ENCODE data around the gene MKLN1. TPM values are rescaled to one million over a fixed set of nuclear protein-coding genes. Genes with fewer than 3 reads are reported as not detected.

Gene MKLN1
- total RNA-seq, 2 experiments from 2014 or later = 33.0 to 33.8 TPM

GRCh38 chr7:131538071-131538812, 210.6 kb downstream of the MKLN1 start:
- ChIA-PET CTCF (interaction anchor here (3.1 kb wide), 1 partner anchor 10 kb away, joined by 12 read pairs; no protein-coding TSS in a partner anchor), POLR2A (no interaction called here)
- H3K9me3 Mint-ChIP-seq = no peaks in the 10 kb centered on the region
- no peak overlapping the region for H3K27ac Mint-ChIP-seq
- no peaks in the 10 kb centered on the region for H3K36me3 Mint-ChIP-seq
- H3K4me3 Mint-ChIP-seq = no peak overlapping the region
- DNase-seq = no peak
- intact Hi-C loops (cut with micrococcal nuclease) = no loop called here
- H3K4me1 Mint-ChIP-seq (ENCODE audit: low read depth) = no peaks in the 10 kb centered on the region
- no peaks in the 10 kb centered on the region for H3K27me3 Mint-ChIP-seq

- Mint-ChIP-seq H3K9me3 (no peaks in the 10 kb centered on the region), H3K4me1 (ENCODE audit: low read depth) (no peaks in the 10 kb centered on the region), H3K4me3 (no peak overlapping the region), H3K36me3 (no peaks in the 10 kb centered on the region), H3K27ac (no peak overlapping the region), H3K27me3 (no peaks in the 10 kb centered on the region)
- intact Hi-C loops (cut with micrococcal nuclease) = no loop called here
- POLR2A ChIA-PET = no interaction called here
- DNase-seq = no peak
- CTCF ChIA-PET = interaction anchor here (0.6 to 3.1 kb wide), 2 partner anchors 9 to 24 kb away, joined by 3 to 12 read pairs; no protein-coding TSS in a partner anchor
Measured at GRCh38 chr7:131538813-131539179, 211.1 kb downstream of the MKLN1 start.

- H3K27ac Mint-ChIP-seq = no peak overlapping the region
- H3K4me1 Mint-ChIP-seq (ENCODE audit: low read depth) = no peaks in the 10 kb centered on the region
- CTCF ChIA-PET = no interaction called here
- H3K4me3 Mint-ChIP-seq = no peak overlapping the region
- intact Hi-C loops (cut with micrococcal nuclease) = no loop called here
- no peaks in the 10 kb centered on the region for H3K27me3 Mint-ChIP-seq
- no peaks in the 10 kb centered on the region for H3K9me3 Mint-ChIP-seq
- POLR2A ChIA-PET = no interaction called here
- no peak for DNase-seq
- H3K36me3 Mint-ChIP-seq = no peaks in the 10 kb centered on the region
Measured at GRCh38 chr7:131540491-131541162, 213.0 kb downstream of the MKLN1 start.

GRCh38 chr7:131543298-131543697, 215.6 kb downstream of the MKLN1 start:
- POLR2A ChIA-PET = no interaction called here
- H3K27me3 Mint-ChIP-seq = no peaks in the 10 kb centered on the region
- H3K9me3 Mint-ChIP-seq = no peaks in the 10 kb centered on the region
- CTCF ChIA-PET = interaction anchor here (0.6 to 5.6 kb wide), 2 partner anchors 31 to 54 kb away, joined by 3 to 24 read pairs; no protein-coding TSS in a partner anchor
- no peak for DNase-seq
- H3K4me1 Mint-ChIP-seq (ENCODE audit: low read depth) = no peaks in the 10 kb centered on the region
- no peak overlapping the region for H3K27ac Mint-ChIP-seq
- no peak overlapping the region for H3K4me3 Mint-ChIP-seq
- intact Hi-C loops (cut with micrococcal nuclease) = no loop called here
- H3K36me3 Mint-ChIP-seq = no peaks in the 10 kb centered on the region

GRCh38 chr7:131544021-131544420, 216.3 kb downstream of the MKLN1 start:
- Mint-ChIP-seq H3K4me3 (no peak overlapping the region), H3K4me1 (ENCODE audit: low read depth) (no peaks in the 10 kb centered on the region), H3K27ac (no peak overlapping the region), H3K36me3 (no peaks in the 10 kb centered on the region), H3K9me3 (no peaks in the 10 kb centered on the region), H3K27me3 (no peaks in the 10 kb centered on the region)
- no peak for DNase-seq
- ChIA-PET POLR2A (no interaction called here), CTCF (interaction anchor here (0.5 to 5.6 kb wide), 4 partner anchors 32 to 932 kb away, joined by 3 to 24 read pairs (median 3); no protein-coding TSS in a partner anchor)
- intact Hi-C loops (cut with micrococcal nuclease) = loop anchor here (2.0 kb wide), 1 partner anchor 111 kb away; no protein-coding TSS in a partner anchor

- intact Hi-C loops (cut with micrococcal nuclease) = loop anchor here (2.0 to 5.0 kb wide), 2 partner anchors 37 to 110 kb away; no protein-coding TSS in a partner anchor
- Mint-ChIP-seq H3K27ac (no peak overlapping the region), H3K36me3 (no peaks in the 10 kb centered on the region), H3K4me1 (ENCODE audit: low read depth) (no peaks in the 10 kb centered on the region), H3K27me3 (no peaks in the 10 kb centered on the region), H3K9me3 (no peaks in the 10 kb centered on the region), H3K4me3 (no peak overlapping the region)
- POLR2A ChIA-PET = no interaction called here
- DNase-seq = peak; percentile 20
- CTCF ChIA-PET = interaction anchor here (0.5 to 5.6 kb wide), 6 partner anchors 12 to 932 kb away, joined by 3 to 24 read pairs (median 6); partner anchors contain the start of gene PODXL
Measured at GRCh38 chr7:131544449-131545301, 217.0 kb downstream of the MKLN1 start.

GRCh38 chr7:131546126-131546525, 218.4 kb downstream of the MKLN1 start:
- H3K9me3 Mint-ChIP-seq = no peaks in the 10 kb centered on the region
- H3K36me3 Mint-ChIP-seq = no peaks in the 10 kb centered on the region

More at GRCh38 chr7:131546126-131546525, 218.4 kb downstream of the MKLN1 start:
- no peak overlapping the region for H3K27ac Mint-ChIP-seq
- H3K4me1 Mint-ChIP-seq (ENCODE audit: low read depth) = no peaks in the 10 kb centered on the region
- peaks cover 1% of the 10 kb centered on the region for H3K27me3 Mint-ChIP-seq
- ChIA-PET POLR2A (no interaction called here), CTCF (interaction anchor here (0.9 to 5.6 kb wide), 11 partner anchors 8 to 117 kb away, joined by 3 to 24 read pairs (median 6); partner anchors contain the start of gene PODXL)
- no peak overlapping the region for H3K4me3 Mint-ChIP-seq
- DNase-seq = no peak
- intact Hi-C loops (cut with micrococcal nuclease) = loop anchor here (5.0 kb wide), 1 partner anchor 39 kb away; no protein-coding TSS in a partner anchor

Other genes starting within 250 kb of the MKLN1 start
- gene PODXL, start 228.8 kb downstream of the MKLN1 start, total RNA-seq = 1 to 10 TPM in 1 of 2 experiments, under 1 TPM in 1; 0.62 to 1.3 TPM